GM21390 (cell line): ENCODE measurements around the gene MIAT.
A peak's percentile ranks its signal among the peaks of the same experiment; 100 is the strongest.
"Not testable (repeated sequence)": the region's sequence is repeated elsewhere in the genome, so short reads cannot be mapped to it uniquely, and the experiment has no call there.

Experiments
- ATAC-seq: cut with Tn5 transposase; IDR thresholded peaks from one replicate; pipeline ENCODE4 v1.9.1; 2021; ENCODE audit not compliant: unreplicated experiment

The MIAT gene

GRCh38 chr22:26656891-26657851 is at the start of gene MIAT:
Gene MIAT (plus strand): TSS chr22:26657588.
- no peak for ATAC-seq

DNA sequence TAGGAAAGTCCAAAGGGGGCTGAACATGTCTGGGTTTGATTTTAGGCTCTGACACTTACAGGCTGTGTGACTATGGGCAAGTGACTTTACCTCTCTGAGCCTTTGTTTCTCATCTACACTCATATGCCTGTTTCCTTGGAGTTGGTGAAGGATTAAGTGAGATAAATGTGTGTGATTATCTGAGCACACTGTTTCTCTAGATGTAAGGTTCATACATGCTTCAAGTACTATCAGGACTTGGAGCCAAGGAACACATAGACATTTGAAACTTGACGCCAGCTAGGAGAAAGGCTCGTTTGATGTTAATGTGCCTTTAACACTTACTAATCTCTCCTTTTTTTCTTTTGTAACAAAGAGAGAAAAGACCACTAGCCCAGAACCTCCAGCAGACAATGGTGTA is 49.3 kb upstream of the MIAT start:
- no peak for ATAC-seq

GRCh38 chr22:26609287-26609686 is 48.1 kb upstream of the MIAT start:
- ATAC-seq: no peak

GRCh38 chr22:26610072-26610958 is 47.1 kb upstream of the MIAT start:
- peak; percentile 78 for ATAC-seq

- no peak for ATAC-seq
These were observed 46.4 kb upstream of the MIAT start for GRCh38 chr22:26610996-26611395.

GRCh38 chr22:26612652-26613051 is 44.7 kb upstream of the MIAT start:
- ATAC-seq: no peak

DNA sequence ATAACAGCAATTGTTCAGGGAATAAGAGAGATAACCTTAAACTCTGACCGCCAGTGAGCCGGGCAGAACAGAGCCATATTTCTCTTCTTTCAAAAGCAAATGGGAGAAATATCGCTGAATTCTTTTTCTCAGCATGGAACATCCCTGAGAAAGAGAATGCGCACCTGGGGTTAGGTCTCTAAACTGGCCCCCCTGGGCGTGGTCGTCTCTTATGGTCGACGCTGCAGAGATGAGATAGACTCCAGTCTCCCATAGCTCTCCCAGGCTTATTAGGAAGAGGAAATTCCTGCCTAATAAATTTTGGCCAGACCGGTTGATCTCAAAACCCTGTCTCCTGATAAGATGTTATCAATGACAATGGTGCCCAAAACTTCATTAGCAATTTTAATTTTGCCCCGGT is 43.6 kb upstream of the MIAT start:
- ATAC-seq: not testable (repeated sequence)

DNA sequence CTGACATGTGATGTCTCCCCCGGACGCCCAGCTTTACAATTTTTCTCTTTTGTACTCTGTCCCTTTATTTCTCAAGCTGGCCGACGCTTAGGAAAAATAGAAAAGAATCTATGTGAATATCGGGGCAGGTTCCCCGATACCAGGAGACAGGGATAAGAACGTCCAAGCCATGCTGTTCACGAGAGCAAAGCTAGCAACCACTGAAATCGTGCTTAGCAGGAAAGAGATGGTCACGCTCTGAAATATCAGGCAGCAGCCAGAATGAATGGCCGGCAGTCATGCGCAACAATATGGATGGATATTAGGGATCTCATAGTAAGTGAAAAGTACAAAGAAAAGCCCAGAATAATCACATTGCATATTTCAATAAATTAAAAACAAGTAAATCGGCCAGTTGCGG is 43.1 kb upstream of the MIAT start:
- no peak for ATAC-seq

DNA sequence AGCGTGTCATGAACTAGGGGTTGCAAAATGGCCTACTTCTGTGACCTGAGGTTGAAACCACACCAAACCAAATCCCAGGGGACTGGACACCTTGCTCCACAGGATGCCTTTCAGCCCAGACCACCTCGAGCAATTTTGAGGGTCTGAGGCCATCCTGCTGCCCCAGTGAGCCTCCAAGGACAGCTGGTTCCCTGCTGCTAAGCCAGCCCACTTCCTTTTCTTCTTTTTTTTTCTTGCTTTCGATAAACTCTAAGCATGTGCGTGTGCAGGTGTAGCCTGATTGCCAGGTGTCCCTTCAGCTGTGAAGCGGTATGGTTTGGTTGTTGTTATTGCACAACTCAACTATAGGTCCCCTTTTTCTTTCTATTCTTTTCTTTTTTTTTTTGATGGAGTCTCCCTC is 42.2 kb upstream of the MIAT start:
- ATAC-seq: no peak

GRCh38 chr22:26615830-26616435 is 41.5 kb upstream of the MIAT start:
- ATAC-seq: no peak

DNA sequence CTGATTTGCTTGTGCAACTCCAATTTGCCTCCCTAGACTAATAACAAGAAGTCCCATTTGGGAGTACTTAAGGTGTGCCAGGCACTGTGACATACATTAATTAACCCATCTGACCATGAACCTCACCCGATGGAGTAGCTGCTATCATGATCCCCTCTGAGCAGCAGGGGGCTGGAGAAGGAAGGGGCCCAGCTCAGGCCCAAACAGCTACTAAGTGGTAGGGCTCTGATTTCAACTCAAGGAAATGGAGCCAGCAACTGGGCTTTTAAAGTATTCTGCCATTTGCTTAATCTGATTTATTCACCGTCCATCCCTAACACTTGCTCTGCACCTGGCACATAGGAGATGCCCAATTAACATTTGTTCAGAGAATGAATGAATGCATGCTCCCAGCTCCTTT is 40.7 kb upstream of the MIAT start:
- ATAC-seq: no peak

DNA sequence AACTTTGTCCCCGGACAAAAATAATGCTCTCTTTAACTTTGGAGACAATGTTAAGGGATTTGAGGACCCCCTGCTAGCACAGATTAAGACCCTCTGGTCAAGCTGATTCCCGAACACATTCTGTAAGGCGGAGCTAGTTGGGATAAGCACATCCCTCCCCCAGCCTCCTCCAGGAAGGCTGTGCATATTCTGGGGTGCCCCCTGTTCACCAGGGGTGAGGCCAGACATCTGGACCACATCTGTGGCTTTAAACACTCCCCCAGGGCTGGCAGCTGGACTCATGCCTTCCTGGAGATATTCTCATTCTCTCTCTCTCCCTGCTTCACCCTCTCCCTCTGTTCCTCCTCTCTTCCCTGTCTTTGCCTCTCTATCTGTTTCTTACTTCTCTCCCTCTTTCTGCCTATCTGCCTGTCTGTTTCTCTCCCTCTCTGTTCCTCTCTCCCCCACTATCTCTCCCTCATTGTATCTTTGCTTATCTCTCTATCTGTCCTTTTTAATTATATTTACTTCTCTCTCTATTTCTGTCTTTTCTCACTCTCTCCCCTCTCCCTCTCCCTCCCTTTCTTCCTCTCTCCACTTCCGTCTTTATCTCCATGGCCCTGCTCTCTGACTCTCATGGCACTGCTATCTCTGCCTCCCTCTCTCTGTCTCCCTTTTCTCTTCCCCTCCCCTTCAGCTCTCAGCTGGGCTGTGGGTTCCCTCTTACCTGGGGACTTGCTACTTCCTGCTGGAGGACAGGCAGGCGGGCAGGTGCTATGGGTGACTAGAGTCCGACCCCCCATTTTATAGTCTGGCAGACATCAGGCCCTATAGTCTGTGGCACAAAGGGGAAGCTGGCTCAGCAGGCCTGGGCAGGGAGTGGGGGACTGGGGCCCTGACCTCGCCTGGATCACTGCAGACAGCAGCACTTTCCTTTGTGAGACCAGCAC is 39.9 kb upstream of the MIAT start, which contains the start of gene CRYBB1:
Gene CRYBB1, minus strand, starts transcription at position 757 of the 929 bp plus-strand sequence. CDS start 1,708 bp downstream, outside the sequence.
- no peak for ATAC-seq

GRCh38 chr22:26618455-26618854 is 38.9 kb upstream of the MIAT start:
- ATAC-seq: no peak

- ATAC-seq: no peak
These were observed 37.9 kb upstream of the MIAT start for GRCh38 chr22:26619510-26619909.

DNA sequence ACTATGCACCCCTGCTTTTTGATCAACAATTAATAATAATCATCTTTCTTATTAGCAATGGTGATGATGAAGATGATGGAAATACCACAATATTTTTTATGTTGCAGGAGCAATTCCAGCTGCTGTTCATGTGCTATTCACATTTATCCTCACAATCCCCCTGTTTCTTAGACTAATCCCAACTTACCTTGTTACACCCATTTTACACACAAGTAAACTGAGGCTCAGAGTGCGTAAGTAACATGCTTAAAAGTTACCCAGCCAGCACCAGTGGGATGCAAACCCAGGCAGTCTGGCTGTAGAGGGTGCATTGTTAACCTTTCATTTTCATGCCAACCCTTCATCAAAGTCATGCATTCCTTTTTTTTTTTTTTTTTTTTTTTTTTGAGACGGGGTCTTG is 37.2 kb upstream of the MIAT start:
- ATAC-seq: no peak

- ATAC-seq: no peak
These were observed 35.7 kb upstream of the MIAT start, which contains the start of gene CRYBA4 for GRCh38 chr22:26621663-26622062. Gene CRYBA4 (plus strand): TSS chr22:26621963. CDS start chr22:26622597, 634 bp downstream.

GRCh38 chr22:26623984-26624383 is 33.4 kb upstream of the MIAT start:
- ATAC-seq: no peak

DNA sequence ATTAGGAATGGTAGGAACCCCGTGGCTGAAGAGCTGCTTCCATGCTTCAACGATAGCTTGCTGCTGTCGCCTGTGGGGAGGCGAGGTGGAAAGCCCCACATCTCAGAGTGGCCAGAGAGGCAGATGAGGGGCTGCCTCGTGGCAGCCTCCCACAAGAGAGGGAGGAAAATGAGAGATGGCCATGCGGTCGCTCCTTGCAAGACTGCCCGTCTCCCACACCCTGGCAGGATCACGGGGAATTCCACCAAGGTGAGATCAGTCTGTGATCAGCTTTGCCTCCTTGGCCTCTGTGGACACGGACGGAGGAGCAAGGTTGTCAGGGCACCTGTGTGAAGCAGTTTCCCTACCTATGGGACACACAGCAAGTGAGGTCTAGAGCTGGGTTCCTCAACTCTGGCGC is 32.6 kb upstream of the MIAT start:
- ATAC-seq: no peak

GRCh38 chr22:26629988-26630761 is 27.2 kb upstream of the MIAT start:
- ATAC-seq: no peak
